HepG2 (cell line): Measurements from ENCODE around the gene POU2F1.

Source experiments
- BHLHE40 ChIP-seq: IDR thresholded peaks from 2 replicates; pipeline ENCODE4 v1.6.1; 2011; ENCODE audit warnings: low read length, improper control_type of control experiment
- CBX5 ChIP-seq: sonication (generic); formaldehyde crosslinking; IDR thresholded peaks from 2 replicates; pipeline ENCODE4 v1.4.0; 2020; ENCODE audit warnings: missing genetic modification reagents, borderline replicate concordance
- ESRRA ChIP-seq: sonication (generic); formaldehyde crosslinking; IDR thresholded peaks from 2 replicates; pipeline ENCODE4 v1.5.1; 2020; ENCODE audit warnings: mild to moderate bottlenecking, low read depth, missing genetic modification reagents
- HOXA7 ChIP-seq: sonication (generic); formaldehyde crosslinking; IDR thresholded peaks from 2 replicates; pipeline ENCODE4 v1.8.1; 2022; ENCODE audit warnings: mild to moderate bottlenecking, missing genetic modification reagents, moderate library complexity
- JUN ChIP-seq: sonication (generic); formaldehyde crosslinking; IDR thresholded peaks from 2 replicates; pipeline ENCODE4 v1.4.0; 2020; ENCODE audit warnings: mild to moderate bottlenecking, missing genetic modification reagents
- PHF8 ChIP-seq: sonication (generic); formaldehyde crosslinking; IDR thresholded peaks from 2 replicates; pipeline ENCODE4 v1.5.0; 2020; ENCODE audit warnings: missing genetic modification reagents
- SMARCE1 ChIP-seq: fragments of 450-650 bp; IDR thresholded peaks from 2 replicates; pipeline ENCODE4 v1.6.1; 2017; ENCODE audit warnings: borderline replicate concordance
- ZNF205 ChIP-seq: IDR thresholded peaks from 2 replicates; pipeline ENCODE4 v1.6.1; 2018; ENCODE audit warnings: missing biosample characterization, missing genetic modification reagents
- TF ChIP-seq, protein P1 (sequence below): sonication (generic); formaldehyde crosslinking; IDR thresholded peaks from 2 replicates; pipeline ENCODE4 v1.5.0; 2020; ENCODE audit warnings: mild to moderate bottlenecking, missing genetic modification reagents, moderate library complexity
- TF ChIP-seq, protein P2 (sequence below): IDR thresholded peaks from 2 replicates; pipeline ENCODE4 v1.6.1; 2012; ENCODE audit warnings: inconsistent platforms
- TF ChIP-seq, protein P3 (sequence below): sonication (generic); formaldehyde crosslinking; IDR thresholded peaks from 2 replicates; pipeline ENCODE4 v1.4.0; 2020; ENCODE audit warnings: mild to moderate bottlenecking, missing genetic modification reagents

DNA sequence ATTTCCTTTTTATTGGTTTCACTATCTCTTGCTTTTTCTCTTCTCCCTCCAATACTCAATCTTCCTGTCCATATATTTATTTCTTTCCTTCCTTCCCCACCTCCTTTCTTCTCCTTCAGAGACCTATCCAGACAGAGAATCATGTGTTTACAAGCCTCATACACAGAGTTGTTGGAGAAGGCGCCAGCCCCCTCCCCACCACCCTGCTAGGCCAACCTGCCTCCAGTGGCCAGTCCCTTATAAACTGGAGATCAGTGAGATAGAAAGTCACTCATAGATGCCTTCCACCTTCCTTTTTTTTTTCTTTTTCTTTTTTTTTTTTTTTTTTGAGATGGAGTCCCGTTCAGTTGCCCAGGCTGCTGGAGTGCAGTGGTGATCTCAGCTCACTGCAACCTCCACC lies 244.3 kb downstream of the POU2F1 start:
- TF ChIP-seq JUN (CRISPR knock-in tag) (no peak), PHF8 (CRISPR knock-in tag) (no peak), HOXA7 (CRISPR knock-in tag) (no peak), SMARCE1 (no peak), ESRRA (CRISPR knock-in tag) (no peak), ZNF205 (CRISPR knock-in tag) (no peak), BHLHE40 (no peak), CBX5 (CRISPR knock-in tag) (no peak)
- TF ChIP-seq, protein P1, sequence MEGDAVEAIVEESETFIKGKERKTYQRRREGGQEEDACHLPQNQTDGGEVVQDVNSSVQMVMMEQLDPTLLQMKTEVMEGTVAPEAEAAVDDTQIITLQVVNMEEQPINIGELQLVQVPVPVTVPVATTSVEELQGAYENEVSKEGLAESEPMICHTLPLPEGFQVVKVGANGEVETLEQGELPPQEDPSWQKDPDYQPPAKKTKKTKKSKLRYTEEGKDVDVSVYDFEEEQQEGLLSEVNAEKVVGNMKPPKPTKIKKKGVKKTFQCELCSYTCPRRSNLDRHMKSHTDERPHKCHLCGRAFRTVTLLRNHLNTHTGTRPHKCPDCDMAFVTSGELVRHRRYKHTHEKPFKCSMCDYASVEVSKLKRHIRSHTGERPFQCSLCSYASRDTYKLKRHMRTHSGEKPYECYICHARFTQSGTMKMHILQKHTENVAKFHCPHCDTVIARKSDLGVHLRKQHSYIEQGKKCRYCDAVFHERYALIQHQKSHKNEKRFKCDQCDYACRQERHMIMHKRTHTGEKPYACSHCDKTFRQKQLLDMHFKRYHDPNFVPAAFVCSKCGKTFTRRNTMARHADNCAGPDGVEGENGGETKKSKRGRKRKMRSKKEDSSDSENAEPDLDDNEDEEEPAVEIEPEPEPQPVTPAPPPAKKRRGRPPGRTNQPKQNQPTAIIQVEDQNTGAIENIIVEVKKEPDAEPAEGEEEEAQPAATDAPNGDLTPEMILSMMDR (CRISPR knock-in tag), result no peak
- TF ChIP-seq, protein P2, sequence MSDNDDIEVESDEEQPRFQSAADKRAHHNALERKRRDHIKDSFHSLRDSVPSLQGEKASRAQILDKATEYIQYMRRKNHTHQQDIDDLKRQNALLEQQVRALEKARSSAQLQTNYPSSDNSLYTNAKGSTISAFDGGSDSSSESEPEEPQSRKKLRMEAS, result no peak
- TF ChIP-seq, protein P3, sequence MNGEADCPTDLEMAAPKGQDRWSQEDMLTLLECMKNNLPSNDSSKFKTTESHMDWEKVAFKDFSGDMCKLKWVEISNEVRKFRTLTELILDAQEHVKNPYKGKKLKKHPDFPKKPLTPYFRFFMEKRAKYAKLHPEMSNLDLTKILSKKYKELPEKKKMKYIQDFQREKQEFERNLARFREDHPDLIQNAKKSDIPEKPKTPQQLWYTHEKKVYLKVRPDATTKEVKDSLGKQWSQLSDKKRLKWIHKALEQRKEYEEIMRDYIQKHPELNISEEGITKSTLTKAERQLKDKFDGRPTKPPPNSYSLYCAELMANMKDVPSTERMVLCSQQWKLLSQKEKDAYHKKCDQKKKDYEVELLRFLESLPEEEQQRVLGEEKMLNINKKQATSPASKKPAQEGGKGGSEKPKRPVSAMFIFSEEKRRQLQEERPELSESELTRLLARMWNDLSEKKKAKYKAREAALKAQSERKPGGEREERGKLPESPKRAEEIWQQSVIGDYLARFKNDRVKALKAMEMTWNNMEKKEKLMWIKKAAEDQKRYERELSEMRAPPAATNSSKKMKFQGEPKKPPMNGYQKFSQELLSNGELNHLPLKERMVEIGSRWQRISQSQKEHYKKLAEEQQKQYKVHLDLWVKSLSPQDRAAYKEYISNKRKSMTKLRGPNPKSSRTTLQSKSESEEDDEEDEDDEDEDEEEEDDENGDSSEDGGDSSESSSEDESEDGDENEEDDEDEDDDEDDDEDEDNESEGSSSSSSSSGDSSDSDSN (CRISPR knock-in tag), result no peak
